Sigmoid colon (tissue), 7 donors: ENCODE results near the gene C8B. TPM values are rescaled to one million over a fixed set of nuclear protein-coding genes. Genes with fewer than 3 reads are reported as not detected.

Source experiments
- DNase-seq: peaks from one replicate; pipeline ENCODE4 v3.0.0-alpha.2; 2019
- H3K27ac ChIP-seq, 4 donors: fragments of 200-600 bp; sonication (generic); one replicate each; pipeline ENCODE4 v1.5.1; 2016 to 2019; ENCODE audit warnings: mild to moderate bottlenecking in 1 of 4
- H3K27me3 ChIP-seq, 3 donors: fragments of 200-600 bp; sonication (generic); one replicate each; pipeline ENCODE4 v1.5.1; 2019; ENCODE audit warnings: mild to moderate bottlenecking in 1 of 3
- H3K36me3 ChIP-seq, 4 donors: fragments of 200-600 bp; sonication (generic); one replicate each; pipeline ENCODE4 v1.5.1; 2016 to 2019
- H3K4me1 ChIP-seq, 4 donors: fragments of 200-600 bp; sonication (generic); one replicate each; pipeline ENCODE4 v1.5.1; 2017 to 2019
- H3K4me3 ChIP-seq, 4 donors: fragments of 200-600 bp; sonication (generic); one replicate each; pipeline ENCODE4 v1.5.1; 2017 to 2019; ENCODE audit warnings: mild to moderate bottlenecking in 2 of 4, moderate library complexity in 1 of 4
- H3K9me3 ChIP-seq, 4 donors: fragments of 200-600 bp in 3 of 4; sonication (generic) in 3 of 4; one replicate each; pipeline versions ENCODE4 v1.5.1 to v1.6.1; 2013 to 2019
- CTCF ChIP-seq, 4 experiments: fragments of 450-650 bp in 3 of 4; fragments of 200-600 bp in 1 of 4; IDR thresholded peaks; one replicate each; pipeline ENCODE4 v1.5.1; 2016 to 2019; ENCODE audit warnings: antibody characterized with exemption in 4 of 4, mild to moderate bottlenecking in 3 of 4, moderate library complexity in 2 of 4
- EP300 ChIP-seq, 4 donors: sonication (generic); formaldehyde crosslinking; IDR thresholded peaks; one replicate each; pipeline ENCODE4 v1.6.1; 2017; ENCODE audit warnings: antibody characterized with exemption in 4 of 4
- POLR2A ChIP-seq, 2 donors: fragments of 450-650 bp; IDR thresholded peaks; one replicate each; pipeline ENCODE4 v1.6.1; 2016; ENCODE audit warnings: antibody characterized with exemption in 2 of 2, mild to moderate bottlenecking in 2 of 2, moderate library complexity in 2 of 2
- POLR2AphosphoS5 ChIP-seq, 4 donors: sonication (generic); formaldehyde crosslinking; IDR thresholded peaks; one replicate each; pipeline ENCODE4 v1.6.1; 2017; ENCODE audit warnings: antibody characterized with exemption in 4 of 4
- WGBS, 2 donors: extraction: QIAGEN DNeasy Blood & Tissue Kit; methylation state at CpG; one replicate each; pipeline ENCODE4 v1.1.7; 2013; 5-methylcytosine and 5-hydroxymethylcytosine counted together
- intact Hi-C: fragments of 100-400 bp; cut with DNase I; formaldehyde crosslinking; loops from one replicate; pipeline ENCODE4 v1.15.1; 2023
- polyA plus RNA-seq, 3 donors: library from polyadenylated mRNA; stranded (reverse); fragments of 200-250 nt; gene quantifications; one replicate each; pipeline ENCODE4 v1.2.3, GENCODE V29; 2013
- total RNA-seq, 4 donors: library from RNA; depleted of rRNA; stranded (reverse); fragments of >200 nt; gene quantifications; one replicate each; pipeline ENCODE4 v1.1.0, GENCODE V29; 2016
- donor health status: healthy with polysubstance abuse.
- donor health status: Bipolar disorder and iron deficiency.
- donor health status: healthy.

The C8B gene
- total and polyA plus RNA-seq, 7 donors, result not detected

GRCh38 chr1:56948403-56949023, 17.3 kb downstream of the C8B start:
- intact Hi-C loops, result no loop called here
- DNase-seq, result no peak
- 58 to 73% methylated on average over 1 of the region's 1 CpG for WGBS, 2 donors

GRCh38 chr1:56940039-56940438, 25.8 kb downstream of the C8B start:
- no peak overlapping the region for H3K4me3 ChIP-seq
- no peaks in the 10 kb centered on the region for H3K36me3 ChIP-seq
- TF ChIP-seq POLR2A (IDR thresholded peaks at IDR 0.05) (no peak), CTCF (IDR thresholded peaks at IDR 0.05) (no peak), POLR2AphosphoS5 (IDR thresholded peaks at IDR 0.05) (no peak), EP300 (IDR thresholded peaks at IDR 0.05) (no peak)
- H3K27ac ChIP-seq, result no peak overlapping the region
- H3K4me1 ChIP-seq, result no peaks in the 10 kb centered on the region
- intact Hi-C loops, result no loop called here
- no peak for DNase-seq
- WGBS, 2 donors, result 0 to 30% methylated on average over 1 of the region's 1 CpG
- H3K9me3 ChIP-seq, result no peaks in the 10 kb centered on the region
- peaks cover 0 to 4% (median 0%) of the 10 kb centered on the region in 3 donors for H3K27me3 ChIP-seq

More at GRCh38 chr1:56948403-56949023, 17.3 kb downstream of the C8B start:
- Histone ChIP-seq H3K36me3 (no peaks in the 10 kb centered on the region), H3K9me3 (no peaks in the 10 kb centered on the region), H3K27me3 (no peaks in the 10 kb centered on the region), H3K4me3 (no peak overlapping the region), H3K27ac (no peak overlapping the region), H3K4me1 (no peaks in the 10 kb centered on the region)
- TF ChIP-seq CTCF (IDR thresholded peaks at IDR 0.05) (no peak), POLR2A (IDR thresholded peaks at IDR 0.05) (no peak), EP300 (IDR thresholded peaks at IDR 0.05) (no peak), POLR2AphosphoS5 (IDR thresholded peaks at IDR 0.05) (no peak)

- Histone ChIP-seq H3K4me3 (no peak overlapping the region), H3K27me3 (peaks cover 0 to 4% (median 0%) of the 10 kb centered on the region in 3 donors), H3K36me3 (no peaks in the 10 kb centered on the region), H3K4me1 (no peaks in the 10 kb centered on the region), H3K27ac (no peak overlapping the region), H3K9me3 (no peaks in the 10 kb centered on the region)
- intact Hi-C loops, result no loop called here
- 77 to 79% methylated on average over 2 of the region's 2 CpGs for WGBS, 2 donors
- TF ChIP-seq POLR2AphosphoS5 (IDR thresholded peaks at IDR 0.05), result no peak
- no peak for TF ChIP-seq CTCF (IDR thresholded peaks at IDR 0.05)
- TF ChIP-seq POLR2A (IDR thresholded peaks at IDR 0.05), result no peak
- TF ChIP-seq EP300 (IDR thresholded peaks at IDR 0.05), result no peak
- no peak for DNase-seq
Measured at GRCh38 chr1:56939209-56939608, 26.6 kb downstream of the C8B start.

GRCh38 chr1:56938646-56939045, 27.2 kb downstream of the C8B start:
- Histone ChIP-seq H3K9me3 (no peaks in the 10 kb centered on the region), H3K4me1 (no peaks in the 10 kb centered on the region), H3K4me3 (no peak overlapping the region), H3K27me3 (peaks cover 0 to 4% (median 0%) of the 10 kb centered on the region in 3 donors), H3K36me3 (no peaks in the 10 kb centered on the region), H3K27ac (no peak overlapping the region)
- 91 to 94% methylated on average over 2 of the region's 2 CpGs for WGBS, 2 donors
- no peak for TF ChIP-seq CTCF (IDR thresholded peaks at IDR 0.05)
- TF ChIP-seq POLR2A (IDR thresholded peaks at IDR 0.05), result no peak
- no peak for TF ChIP-seq EP300 (IDR thresholded peaks at IDR 0.05)
- no peak for TF ChIP-seq POLR2AphosphoS5 (IDR thresholded peaks at IDR 0.05)
- no peak for DNase-seq
- intact Hi-C loops, result no loop called here
